Fibroblast of skin of left quadriceps (primary cell): ENCODE results near the gene PSMF1.
"Not testable (repeated sequence)": the region's sequence is repeated elsewhere in the genome, so short reads cannot be mapped to it uniquely, and the experiment has no call there.

Source experiments
- DNase-seq, 2 experiments: peaks; one replicate each; pipeline ENCODE4 v3.0.0-alpha.2; 2013; ENCODE audit warnings: low read depth in 2 of 2

Gene PSMF1

GRCh38 chr20:1215386-1216170, 97.2 kb downstream of the PSMF1 start:
- no peak for DNase-seq

- DNase-seq = not testable (repeated sequence)
These were observed 98.4 kb downstream of the PSMF1 start for GRCh38 chr20:1216527-1217427.
